Measurements from ENCODE around the gene FAM131A.

The FAM131A gene, protein sequence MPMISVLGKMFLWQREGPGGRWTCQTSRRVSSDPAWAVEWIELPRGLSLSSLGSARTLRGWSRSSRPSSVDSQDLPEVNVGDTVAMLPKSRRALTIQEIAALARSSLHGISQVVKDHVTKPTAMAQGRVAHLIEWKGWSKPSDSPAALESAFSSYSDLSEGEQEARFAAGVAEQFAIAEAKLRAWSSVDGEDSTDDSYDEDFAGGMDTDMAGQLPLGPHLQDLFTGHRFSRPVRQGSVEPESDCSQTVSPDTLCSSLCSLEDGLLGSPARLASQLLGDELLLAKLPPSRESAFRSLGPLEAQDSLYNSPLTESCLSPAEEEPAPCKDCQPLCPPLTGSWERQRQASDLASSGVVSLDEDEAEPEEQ

DNA sequence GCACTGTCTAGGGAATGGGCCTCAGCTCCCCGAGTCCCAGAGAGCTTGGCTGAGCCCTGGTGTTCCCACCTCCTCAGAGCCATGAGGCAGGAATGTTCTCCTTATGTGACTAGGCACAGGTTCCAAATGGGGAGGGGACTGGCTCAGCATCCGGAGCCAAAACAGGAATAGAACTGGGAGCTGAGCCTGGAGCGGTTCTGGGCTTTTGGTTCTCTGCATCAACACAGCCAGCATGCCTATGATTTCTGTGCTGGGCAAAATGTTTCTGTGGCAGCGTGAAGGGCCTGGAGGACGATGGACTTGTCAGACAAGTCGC, at the start of gene FAM131A:
Gene FAM131A (plus strand): TSS at position 202 of the 316 bp plus-strand sequence. CDS start 31 bp downstream, at position 233.
- no peak for DNase-seq

DNA sequence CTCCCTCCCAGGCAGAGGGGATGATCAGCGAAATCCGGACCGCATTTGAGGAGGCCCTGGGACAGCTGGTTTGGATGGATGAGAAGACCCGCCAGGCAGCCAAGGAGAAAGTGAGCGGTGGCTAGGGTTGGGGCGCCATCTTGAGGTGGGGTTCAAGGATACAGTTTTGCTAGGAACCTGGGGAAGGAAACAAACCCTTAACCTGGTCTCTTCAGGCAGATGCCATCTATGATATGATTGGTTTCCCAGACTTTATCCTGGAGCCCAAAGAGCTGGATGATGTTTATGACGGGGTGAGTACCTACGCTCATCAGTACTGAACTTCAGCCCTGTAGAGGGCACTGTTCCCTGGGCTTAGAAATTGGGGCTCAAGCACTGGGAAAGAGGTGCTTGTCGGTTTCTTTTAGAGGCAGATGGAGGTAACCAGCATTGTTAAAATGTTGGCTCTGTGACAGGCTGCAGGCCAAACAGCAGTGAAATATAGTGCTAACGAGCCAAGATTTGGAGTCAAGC, 47.9 kb upstream of the FAM131A start:
- DNase-seq = peak; percentile 60

DNA sequence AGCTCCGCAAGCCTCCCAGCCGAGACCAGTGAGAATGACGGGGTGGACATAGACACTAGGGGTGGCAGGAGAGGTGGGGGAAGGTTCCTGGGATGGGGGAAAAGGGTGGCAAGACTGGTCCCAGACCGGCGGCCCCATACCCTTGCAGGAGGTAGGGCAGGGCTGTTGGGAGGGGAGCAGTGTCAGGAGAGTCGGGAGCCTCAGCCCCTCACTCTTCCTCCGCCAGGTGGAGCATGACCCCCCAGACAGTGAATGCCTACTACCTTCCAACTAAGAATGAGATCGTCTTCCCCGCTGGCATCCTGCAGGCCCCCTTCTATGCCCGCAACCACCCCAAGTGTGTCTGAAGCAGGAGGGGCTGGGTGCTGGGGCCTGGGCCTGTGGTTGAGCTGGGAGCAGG, 47.1 kb upstream of the FAM131A start:
- no peak for DNase-seq

DNA sequence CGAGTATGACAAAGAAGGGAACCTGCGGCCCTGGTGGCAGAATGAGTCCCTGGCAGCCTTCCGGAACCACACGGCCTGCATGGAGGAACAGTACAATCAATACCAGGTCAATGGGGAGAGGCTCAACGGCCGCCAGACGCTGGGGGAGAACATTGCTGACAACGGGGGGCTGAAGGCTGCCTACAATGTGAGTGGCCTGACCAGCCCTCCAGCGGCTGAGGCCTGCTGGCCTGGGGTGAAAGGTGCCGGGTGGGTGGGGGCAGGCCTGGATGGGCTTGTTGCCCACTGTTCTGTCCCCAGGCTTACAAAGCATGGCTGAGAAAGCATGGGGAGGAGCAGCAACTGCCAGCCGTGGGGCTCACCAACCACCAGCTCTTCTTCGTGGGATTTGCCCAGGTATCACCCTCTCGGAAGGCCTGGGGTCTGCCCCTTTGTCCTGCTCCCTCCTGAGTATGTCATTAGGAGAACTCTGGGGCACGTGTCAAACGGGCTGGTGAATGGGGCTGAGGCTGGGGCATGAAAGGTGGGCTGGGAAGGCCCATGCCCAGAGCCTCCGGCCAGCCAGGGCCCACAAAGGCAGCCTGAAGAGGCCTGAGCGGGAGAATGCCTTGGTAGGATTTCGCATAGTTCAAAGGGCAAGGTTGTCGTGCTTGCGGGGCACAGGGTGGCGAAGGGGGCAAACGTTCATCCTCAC, 46.2 kb upstream of the FAM131A start:
- no peak for DNase-seq

DNA sequence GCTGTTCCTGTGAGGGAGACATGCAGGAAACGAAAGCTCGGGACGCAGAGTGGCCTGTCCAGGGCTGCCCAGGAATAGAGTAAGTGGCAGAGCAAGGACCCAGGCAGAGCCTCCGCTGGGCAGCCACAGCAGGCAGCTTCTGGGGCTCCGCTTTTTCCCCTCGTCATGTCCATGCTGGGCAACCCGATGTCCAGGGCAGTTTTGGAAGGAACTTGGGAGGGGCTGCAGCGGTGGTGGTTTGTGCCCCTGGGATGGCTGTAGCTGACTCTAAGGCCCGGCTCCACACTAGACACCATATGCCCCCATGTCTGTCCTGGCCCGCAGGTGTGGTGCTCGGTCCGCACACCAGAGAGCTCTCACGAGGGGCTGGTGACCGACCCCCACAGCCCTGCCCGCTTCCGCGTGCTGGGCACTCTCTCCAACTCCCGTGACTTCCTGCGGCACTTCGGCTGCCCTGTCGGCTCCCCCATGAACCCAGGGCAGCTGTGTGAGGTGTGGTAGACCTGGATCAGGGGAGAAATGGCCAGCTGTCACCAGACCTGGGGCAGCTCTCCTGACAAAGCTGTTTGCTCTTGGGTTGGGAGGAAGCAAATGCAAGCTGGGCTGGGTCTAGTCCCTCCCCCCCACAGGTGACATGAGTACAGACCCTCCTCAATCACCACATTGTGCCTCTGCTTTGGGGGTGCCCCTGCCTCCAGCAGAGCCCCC, 45.5 kb upstream of the FAM131A start:
- no peak for DNase-seq

DNA sequence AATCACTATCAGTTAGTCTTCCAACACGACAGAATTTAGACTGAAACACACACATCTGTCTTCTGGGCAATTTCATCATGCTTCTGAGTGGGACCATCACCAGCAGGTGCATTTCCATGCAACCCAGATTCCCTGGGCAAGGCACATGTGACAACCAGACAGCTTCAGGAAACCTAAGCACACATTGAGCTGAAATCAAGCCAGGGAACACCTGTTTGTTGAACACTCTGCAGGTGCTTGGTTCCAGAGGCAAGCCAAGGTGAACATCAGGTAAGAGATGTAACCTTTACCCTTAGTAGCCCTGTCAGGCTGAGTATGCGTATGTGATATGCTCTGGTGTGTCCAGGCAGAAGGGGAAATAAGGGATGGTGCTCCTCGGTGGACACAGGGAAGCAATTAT, 41.6 kb upstream of the FAM131A start:
- DNase-seq = no peak

DNA sequence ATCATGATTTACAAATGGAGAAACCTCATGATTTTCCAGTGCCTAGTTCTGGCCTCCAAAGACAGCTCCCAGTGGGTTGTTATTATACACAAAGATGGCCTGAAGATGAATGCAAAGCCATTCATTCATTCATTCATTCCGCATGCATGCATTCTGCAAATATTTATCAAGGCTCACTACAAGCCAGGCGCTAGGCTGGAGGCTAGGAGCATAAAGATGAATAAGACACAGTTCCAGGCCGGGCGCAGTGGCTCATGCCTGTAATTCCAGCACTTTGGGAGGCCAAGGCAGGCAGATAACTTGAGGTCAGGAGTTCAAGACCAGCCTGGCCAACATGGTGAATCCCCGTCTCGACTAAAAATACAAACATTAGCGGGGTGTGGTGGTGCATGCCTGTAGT, 40.8 kb upstream of the FAM131A start:
- no peak for DNase-seq

DNA sequence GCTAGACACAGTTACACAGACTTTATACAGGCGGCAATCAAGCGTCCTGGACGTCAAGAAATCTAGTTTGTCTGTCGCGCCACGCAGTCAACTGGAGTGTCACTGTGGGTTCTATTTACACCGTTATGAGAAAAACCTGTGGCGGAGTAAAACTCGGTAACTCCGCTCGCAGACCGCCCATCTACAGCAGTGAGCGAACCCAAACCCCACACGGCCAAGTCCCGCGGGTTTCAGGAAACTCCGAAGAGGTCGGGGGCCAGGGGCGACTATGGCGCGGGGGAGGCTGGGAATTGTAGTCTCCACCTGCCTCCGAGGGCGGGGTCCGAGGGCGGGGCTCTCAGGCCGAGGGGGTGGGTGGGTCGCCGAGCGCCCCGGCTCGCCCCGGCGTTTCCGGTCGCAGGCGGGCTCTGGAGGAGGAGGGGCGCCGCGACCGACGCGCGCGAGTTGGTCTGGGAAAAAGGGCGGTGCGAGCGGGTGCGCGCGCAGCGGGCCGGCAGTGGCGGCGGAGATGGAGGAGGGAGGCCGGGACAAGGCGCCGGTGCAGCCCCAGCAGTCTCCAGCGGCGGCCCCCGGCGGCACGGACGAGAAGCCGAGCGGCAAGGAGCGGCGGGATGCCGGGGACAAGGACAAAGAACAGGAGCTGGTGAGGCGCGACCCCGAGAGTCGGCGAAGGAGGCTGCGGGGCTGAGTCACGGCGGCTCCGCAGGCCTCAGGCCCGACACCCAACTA, 38.5 kb upstream of the FAM131A start, which contains the start of gene PSMD2:
Gene PSMD2 (plus strand): TSS at position 483 of the 729 bp plus-strand sequence. CDS start 26 bp downstream, at position 509.
- peak; percentile 98 for DNase-seq

DNA sequence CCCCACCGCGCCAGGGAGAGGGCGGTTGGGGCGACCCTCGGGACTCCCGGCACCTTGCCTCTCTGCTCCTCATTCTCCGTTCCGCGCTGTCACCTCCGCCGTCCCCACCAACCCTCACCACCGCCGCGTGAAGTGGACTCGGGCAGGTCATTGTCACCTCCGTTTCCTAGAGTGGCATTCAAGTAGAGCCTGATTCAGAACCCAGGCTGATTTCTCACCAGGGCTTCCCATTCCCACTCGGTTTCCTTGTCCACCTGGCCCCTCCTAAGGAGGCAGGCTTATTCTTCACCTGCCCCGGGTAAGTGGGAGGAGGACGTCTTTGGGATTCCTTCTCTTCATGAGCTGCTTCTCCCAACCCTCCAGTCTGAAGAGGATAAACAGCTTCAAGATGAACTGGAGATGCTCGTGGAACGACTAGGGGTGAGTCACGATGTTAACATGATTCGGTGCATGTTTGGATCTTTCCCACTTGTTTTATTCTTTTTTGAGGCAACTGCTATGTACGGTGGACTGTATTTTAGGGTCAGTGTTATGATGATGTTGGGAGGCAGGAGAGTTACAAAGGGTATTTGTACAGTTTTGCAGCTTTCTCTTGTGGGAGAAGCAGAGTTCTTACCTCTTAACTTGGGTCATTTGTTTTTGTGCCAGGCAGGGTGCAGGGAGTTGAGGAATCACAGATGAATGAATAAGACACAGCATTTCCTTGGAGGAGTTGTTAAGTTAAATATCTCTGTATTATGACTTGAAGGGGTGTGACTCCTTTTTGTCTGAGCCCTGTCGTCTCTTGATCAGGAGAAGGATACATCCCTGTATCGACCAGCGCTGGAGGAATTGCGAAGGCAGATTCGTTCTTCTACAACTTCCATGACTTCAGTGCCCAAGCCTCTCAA, 37.7 kb upstream of the FAM131A start:
- no peak for DNase-seq

DNA sequence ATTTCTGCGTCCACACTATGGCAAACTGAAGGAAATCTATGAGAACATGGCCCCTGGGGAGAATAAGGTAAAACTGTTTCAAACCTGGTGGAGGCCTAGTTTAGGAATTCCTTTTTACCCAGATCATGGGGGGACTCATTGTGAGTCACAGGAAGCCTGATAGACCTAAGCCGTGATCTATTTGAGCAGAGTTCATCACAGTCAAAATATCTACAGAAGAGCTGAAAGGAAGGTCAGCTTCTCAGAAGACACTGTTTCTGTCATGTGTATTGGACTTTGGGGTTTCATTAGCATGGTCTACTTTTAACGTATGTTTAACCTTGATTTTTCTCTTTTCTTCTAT, 37.1 kb upstream of the FAM131A start:
- no peak for DNase-seq

DNA sequence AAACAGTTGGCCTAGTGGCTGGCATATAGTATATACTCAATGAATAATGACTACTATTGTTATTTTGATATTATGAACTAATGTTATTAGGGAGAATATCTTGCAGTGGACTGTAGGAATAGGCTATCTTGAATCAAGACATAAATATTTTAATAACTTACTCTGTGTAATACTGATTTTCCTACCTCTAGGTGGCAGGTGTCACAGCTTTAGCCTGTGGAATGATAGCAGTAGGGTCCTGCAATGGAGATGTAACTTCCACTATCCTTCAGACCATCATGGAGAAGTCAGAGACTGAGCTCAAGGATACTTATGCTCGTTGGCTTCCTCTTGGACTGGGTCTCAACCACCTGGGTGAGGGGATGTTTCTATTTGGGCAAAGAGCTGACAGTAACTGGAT, 31.8 kb upstream of the FAM131A start:
- DNase-seq = no peak

DNA sequence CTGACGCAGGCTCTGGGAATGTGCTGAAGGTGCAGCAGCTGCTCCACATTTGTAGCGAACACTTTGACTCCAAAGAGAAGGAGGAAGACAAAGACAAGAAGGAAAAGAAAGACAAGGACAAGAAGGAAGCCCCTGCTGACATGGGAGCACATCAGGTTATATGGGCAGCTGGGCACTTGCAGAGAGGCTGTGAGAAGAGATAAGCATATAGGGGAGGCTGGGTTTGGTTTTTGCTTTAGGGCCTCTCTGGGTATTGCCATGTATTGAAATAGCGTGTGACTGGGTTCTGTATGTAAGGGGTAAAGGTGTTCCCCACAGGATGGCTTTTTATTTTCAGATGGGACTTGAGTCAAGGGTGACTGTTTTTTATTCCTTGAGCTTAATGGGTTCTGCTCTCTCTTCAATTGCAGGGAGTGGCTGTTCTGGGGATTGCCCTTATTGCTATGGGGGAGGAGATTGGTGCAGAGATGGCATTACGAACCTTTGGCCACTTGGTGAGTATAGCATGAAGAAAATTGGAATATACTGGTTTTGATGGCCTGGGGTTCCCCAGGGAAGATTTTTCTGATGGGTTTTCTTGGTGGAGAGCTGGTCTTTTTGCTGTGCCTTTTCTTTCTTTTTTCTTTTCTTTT, 30.9 kb upstream of the FAM131A start:
- DNase-seq = no peak

DNA sequence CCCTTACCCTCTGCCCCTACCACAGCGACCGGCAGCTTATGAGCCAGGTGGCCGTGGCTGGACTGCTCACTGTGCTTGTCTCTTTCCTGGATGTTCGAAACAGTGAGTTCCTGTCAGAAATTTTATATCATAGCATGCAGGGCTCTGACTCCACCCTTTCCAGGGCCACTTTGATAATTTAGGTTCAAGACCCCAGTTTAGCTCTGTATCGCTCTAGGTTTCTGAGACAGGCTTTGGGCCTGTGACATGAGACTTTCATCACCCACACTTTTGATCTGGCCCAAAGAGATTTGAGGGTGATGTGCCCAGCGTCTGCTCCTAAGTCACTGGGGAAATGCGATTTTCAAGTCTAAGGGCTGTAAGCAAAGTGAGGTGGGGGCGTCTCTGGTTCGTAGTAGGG, 29.5 kb upstream of the FAM131A start:
- no peak for DNase-seq

DNA sequence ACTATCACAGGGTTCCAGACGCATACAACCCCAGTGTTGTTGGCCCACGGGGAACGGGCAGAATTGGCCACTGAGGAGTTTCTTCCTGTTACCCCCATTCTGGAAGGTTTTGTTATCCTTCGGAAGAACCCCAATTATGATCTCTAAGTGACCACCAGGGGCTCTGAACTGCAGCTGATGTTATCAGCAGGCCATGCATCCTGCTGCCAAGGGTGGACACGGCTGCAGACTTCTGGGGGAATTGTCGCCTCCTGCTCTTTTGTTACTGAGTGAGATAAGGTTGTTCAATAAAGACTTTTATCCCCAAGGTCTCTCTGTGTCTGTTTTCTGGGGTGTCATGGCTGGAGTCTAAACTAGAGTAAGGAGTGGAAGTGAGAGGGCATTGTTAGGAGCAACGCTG, 28.7 kb upstream of the FAM131A start:
- no peak for DNase-seq

DNA sequence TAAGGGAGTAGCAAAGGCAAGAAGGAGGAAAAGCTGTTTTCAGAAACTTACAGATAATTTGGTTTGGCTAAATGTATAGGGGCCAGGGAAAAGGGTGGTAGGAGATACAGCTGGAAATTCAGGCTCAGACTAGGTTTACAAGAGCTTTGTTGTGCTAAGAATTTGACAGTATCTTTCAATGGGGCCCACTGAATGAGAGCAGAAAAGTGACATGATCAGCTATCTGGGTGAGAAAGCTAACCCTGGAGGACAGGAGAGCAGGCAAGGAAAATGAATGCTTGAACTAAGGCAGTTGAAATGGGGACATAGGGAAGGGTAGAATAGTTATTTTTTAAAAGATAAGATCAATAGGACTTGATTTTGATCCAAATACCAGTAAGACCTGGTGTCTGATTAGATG, 25.8 kb upstream of the FAM131A start:
- no peak for DNase-seq

DNA sequence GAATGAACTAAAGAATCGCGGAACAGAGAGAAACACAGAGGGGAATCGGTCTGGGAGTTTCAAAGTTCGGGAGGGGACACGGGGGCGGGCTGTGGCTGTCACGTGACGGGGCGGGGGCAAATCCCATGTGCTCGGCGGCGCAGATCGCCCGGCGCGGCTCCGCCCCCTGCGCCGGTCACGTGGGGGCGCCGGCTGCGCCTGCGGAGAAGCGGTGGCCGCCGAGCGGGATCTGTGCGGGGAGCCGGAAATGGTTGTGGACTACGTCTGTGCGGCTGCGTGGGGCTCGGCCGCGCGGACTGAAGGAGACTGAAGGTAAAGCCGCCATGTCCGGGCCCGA, 23.1 kb upstream of the FAM131A start, which contains the start of gene EIF4G1:
Gene EIF4G1 (plus strand): TSS at position 244 of the 337 bp plus-strand sequence. CDS start 1,191 bp downstream, outside the sequence.
- DNase-seq = peak; percentile 94

DNA sequence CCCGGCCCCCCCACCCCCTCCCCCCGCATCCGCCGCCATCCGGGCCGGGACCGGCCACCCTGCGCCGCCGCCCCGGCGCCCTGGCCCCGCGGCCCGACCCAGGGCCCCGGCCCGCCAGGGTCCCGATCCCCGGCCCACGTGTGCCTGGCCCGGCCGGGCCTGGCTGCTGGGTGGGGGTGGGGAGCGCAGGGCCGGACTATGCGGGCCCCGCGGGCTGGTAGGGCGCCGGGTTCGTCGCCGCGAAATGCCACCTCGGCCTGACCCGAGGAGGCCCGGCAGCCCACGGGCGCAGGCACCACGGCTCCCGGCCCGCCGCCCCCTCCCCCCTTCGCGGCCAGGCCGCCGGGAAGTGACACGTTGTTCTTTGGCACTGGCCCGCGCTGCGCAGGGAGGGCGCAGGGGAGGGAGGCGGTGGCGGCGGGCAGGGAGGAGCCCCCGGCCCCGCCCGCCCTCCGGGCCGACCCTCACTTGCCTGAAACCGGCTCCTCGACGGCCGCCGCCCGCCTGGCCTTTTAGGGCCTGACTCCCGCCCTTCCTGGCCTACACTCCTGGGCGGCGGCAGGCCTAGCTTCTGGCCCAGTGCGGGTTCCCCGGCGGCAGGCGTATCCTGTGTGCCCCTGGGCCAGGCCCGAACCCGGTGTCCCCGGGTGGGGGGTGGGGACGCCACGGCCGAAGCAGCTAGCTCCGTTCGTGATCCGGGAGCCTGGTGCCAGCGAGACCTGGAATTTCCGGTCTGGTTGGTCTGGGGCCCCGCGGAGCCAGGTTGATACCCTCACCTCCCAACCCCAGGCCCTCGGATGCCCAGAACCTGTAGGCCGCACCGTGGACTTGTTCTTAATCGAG, 22.5 kb upstream of the FAM131A start:
- DNase-seq = peak; percentile 80

DNA sequence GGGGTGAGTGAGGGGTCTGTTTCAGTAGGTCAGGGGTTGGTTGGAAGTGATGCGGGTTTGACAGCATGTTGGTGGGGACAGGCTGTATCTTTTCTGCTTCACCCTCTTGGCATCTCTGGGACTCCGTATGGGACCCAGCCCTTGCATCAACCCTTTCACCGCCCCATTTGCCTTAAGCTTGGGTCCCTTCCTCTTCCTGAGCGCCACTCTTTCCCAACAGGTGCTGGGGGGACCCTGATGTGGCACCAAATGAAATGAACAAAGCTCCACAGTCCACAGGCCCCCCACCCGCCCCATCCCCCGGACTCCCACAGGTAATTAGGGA, 21.9 kb upstream of the FAM131A start:
- DNase-seq = no peak

DNA sequence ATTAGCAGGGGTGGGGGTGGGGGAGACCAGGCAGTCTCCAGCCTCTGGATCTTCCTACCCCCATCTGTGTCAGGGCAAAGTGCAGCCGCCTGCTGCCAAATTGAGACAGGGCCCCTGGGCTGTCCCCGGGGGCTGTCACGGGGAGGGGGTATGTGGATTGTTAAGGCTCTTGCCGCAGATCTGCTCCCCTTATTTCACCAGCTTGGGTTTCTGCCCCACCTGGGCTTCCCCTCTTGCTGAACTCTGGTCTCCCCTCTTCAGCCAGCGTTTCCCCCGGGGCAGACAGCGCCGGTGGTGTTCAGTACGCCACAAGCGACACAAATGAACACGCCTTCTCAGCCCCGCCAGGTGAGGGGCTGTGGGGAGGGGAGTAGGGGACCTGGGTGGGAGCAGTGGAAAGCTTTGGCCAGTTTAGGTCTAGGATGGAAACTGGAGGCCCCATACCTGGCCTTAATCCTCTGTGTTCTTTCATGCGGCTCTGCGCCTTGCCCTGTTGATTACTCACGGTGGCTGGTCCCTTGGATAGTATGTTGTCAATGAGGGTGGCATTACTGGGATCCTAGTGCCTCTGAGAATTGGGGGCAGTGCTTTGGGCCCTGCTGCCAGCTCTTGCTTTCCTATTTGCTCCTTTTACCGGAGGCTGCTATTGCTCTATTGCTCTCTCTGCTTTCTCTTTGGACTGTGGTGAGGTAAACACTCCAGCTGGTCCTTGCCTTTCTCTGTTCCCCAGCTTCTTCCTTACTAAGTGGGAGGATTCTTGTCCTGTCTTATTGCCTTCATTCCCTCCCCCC, 21.3 kb upstream of the FAM131A start:
- DNase-seq = peak; percentile 26

DNA sequence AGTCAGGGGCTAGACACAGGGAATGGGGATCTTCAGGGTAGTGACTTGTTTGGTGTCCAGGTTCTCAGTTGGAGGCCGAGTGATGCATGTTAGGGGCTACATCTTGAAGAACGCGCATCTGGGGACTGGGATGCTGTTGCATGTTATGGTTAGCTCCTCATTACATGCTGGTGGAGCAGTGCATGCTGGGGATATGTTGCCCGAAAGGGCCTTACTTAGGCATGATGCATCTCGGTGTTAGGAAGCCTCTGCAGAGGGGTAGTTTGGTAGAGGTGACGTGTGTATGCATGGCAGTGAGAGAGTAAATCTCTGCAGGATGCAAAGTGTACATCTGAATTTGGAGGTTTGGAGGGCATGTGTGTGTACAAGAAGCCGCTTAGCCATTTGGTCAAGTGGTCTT, 20.6 kb upstream of the FAM131A start:
- no peak for DNase-seq

Measured in CD4-positive, alpha-beta T cell treated with Interleukin-12 subunit alpha and Interleukin-12 subunit beta, for 1 hour (primary cell).